Activated naive CD4-positive, alpha-beta T cell treated with anti-CD3 and anti-CD28 coated beads, Interleukin-2, amount 50 U/mL, for 72 hours (primary cell): ENCODE data around the gene DBN1. TPM values are rescaled to one million over a fixed set of nuclear protein-coding genes. Genes with fewer than 3 reads are reported as not detected.

ENCODE experiments used
- ATAC-seq, 2 donors: fragments of 150-1000 bp; cut with Tn5 transposase; 2 replicates each; pipeline ENCODE4 v1.10.0; 2021; ENCODE audit warnings: mild to moderate bottlenecking in 2 of 2, moderate library complexity in 2 of 2
- DNase-seq, 2 donors: peaks; one replicate each; pipeline ENCODE4 v3.0.0; 2021 to 2022; ENCODE audit warnings: low spot score in 2 of 2
- H3K27ac Mint-ChIP-seq, 2 donors: one replicate each; pipeline ENCODE4 v1.8.0; 2022; ENCODE audit warnings: mild to moderate bottlenecking in 2 of 2, mixed read lengths in 2 of 2
- H3K36me3 Mint-ChIP-seq, 2 donors: one replicate each; pipeline ENCODE4 v1.8.0; 2022; ENCODE audit warnings: mixed read lengths in 2 of 2
- H3K9me3 Mint-ChIP-seq, 2 donors: one replicate each; pipeline ENCODE4 v1.8.0; 2022; ENCODE audit warnings: mixed read lengths in 2 of 2
- total RNA-seq, 2 donors: library from RNA; stranded (reverse); gene quantifications; one replicate each; pipeline ENCODE4 v1.2.3, GENCODE V29; 2022

DBN1 gene
- total RNA-seq, 2 donors from 2014 or later, result 5.5 to 20.2 TPM

GRCh38 chr5:177508837-177509236, 35.4 kb upstream of the DBN1 start:
- no peaks in the 10 kb centered on the region for H3K9me3 Mint-ChIP-seq
- peaks cover 5 to 16% of the 10 kb centered on the region in 2 donors for H3K36me3 Mint-ChIP-seq
- ATAC-seq (no peak), DNase-seq (no peak)
- peak overlapping the region; percentile 60 to 75 for H3K27ac Mint-ChIP-seq

- H3K27ac Mint-ChIP-seq, result no peak overlapping the region
- no peaks in the 10 kb centered on the region for H3K9me3 Mint-ChIP-seq
- no peak for DNase-seq
- no peak for ATAC-seq
- H3K36me3 Mint-ChIP-seq, result peaks cover 5 to 13% of the 10 kb centered on the region in 2 donors
These were observed 34.8 kb upstream of the DBN1 start for GRCh38 chr5:177508221-177508611.

- H3K9me3 Mint-ChIP-seq, result no peaks in the 10 kb centered on the region
- H3K27ac Mint-ChIP-seq, result no peak overlapping the region
- H3K36me3 Mint-ChIP-seq, result peaks cover 0 to 8% of the 10 kb centered on the region in 2 donors
- ATAC-seq (no peak), DNase-seq (no peak)
These were observed 34.3 kb upstream of the DBN1 start for GRCh38 chr5:177507596-177508220.

GRCh38 chr5:177507165-177507564, 33.7 kb upstream of the DBN1 start:
- peaks cover 0 to 7% of the 10 kb centered on the region in 2 donors for H3K36me3 Mint-ChIP-seq
- H3K27ac Mint-ChIP-seq, result peak overlapping the region in 1 of 2 donors; percentile 88
- ATAC-seq (no peak), DNase-seq (no peak)
- H3K9me3 Mint-ChIP-seq, result no peaks in the 10 kb centered on the region

GRCh38 chr5:177505075-177505474, 31.6 kb upstream of the DBN1 start:
- no peaks in the 10 kb centered on the region for H3K9me3 Mint-ChIP-seq
- no peak for ATAC-seq
- no peak for DNase-seq
- no peaks in the 10 kb centered on the region for H3K36me3 Mint-ChIP-seq
- H3K27ac Mint-ChIP-seq, result no peak overlapping the region

GRCh38 chr5:177504086-177505056, 30.9 kb upstream of the DBN1 start:
- no peak for DNase-seq
- no peaks in the 10 kb centered on the region for H3K9me3 Mint-ChIP-seq
- ATAC-seq, result no peak
- H3K27ac Mint-ChIP-seq, result no peak overlapping the region
- no peaks in the 10 kb centered on the region for H3K36me3 Mint-ChIP-seq

- no peaks in the 10 kb centered on the region for H3K36me3 Mint-ChIP-seq
- ATAC-seq, result no peak
- no peaks in the 10 kb centered on the region for H3K9me3 Mint-ChIP-seq
- H3K27ac Mint-ChIP-seq, result no peak overlapping the region
- DNase-seq, result no peak
These were observed 30.1 kb upstream of the DBN1 start for GRCh38 chr5:177503351-177504085.

- no peaks in the 10 kb centered on the region for H3K9me3 Mint-ChIP-seq
These were observed 29.5 kb upstream of the DBN1 start for GRCh38 chr5:177502886-177503285.

GRCh38 chr5:177501874-177502678, 28.6 kb upstream of the DBN1 start:
- Mint-ChIP-seq H3K9me3 (no peaks in the 10 kb centered on the region), H3K36me3 (no peaks in the 10 kb centered on the region), H3K27ac (no peak overlapping the region)
- no peak for DNase-seq
- no peak for ATAC-seq

More at GRCh38 chr5:177502886-177503285, 29.5 kb upstream of the DBN1 start:
- H3K27ac Mint-ChIP-seq, result no peak overlapping the region
- ATAC-seq (no peak), DNase-seq (no peak)
- H3K36me3 Mint-ChIP-seq, result no peaks in the 10 kb centered on the region

GRCh38 chr5:177500685-177501522, 27.5 kb upstream of the DBN1 start:
- Mint-ChIP-seq H3K9me3 (no peaks in the 10 kb centered on the region), H3K36me3 (no peaks in the 10 kb centered on the region), H3K27ac (no peak overlapping the region)
- DNase-seq, result peak; percentile 77 to 92
- peak; percentile 27 to 34 for ATAC-seq

GRCh38 chr5:177499842-177500241, 26.4 kb upstream of the DBN1 start:
- no peaks in the 10 kb centered on the region for H3K36me3 Mint-ChIP-seq
- no peak overlapping the region for H3K27ac Mint-ChIP-seq
- no peaks in the 10 kb centered on the region for H3K9me3 Mint-ChIP-seq
- no peak for ATAC-seq
- DNase-seq, result no peak

- DNase-seq, result peak in 1 of 2 donors; percentile 67
- Mint-ChIP-seq H3K27ac (peak overlapping the region; percentile 67 to 70), H3K36me3 (no peaks in the 10 kb centered on the region), H3K9me3 (no peaks in the 10 kb centered on the region)
- ATAC-seq, result peak; percentile 7 to 24
These were observed 24.8 kb upstream of the DBN1 start for GRCh38 chr5:177498013-177498787.

- Mint-ChIP-seq H3K27ac (peak within 1 kb of the TSS; percentile 67 to 70), H3K36me3 (no peaks in the 10 kb centered on the region), H3K9me3 (no peaks in the 10 kb centered on the region)
- peak; percentile 81 to 91 for ATAC-seq
- peak; percentile 96 to 98 for DNase-seq
These were observed 24.0 kb upstream of the DBN1 start, which contains the start of gene PDLIM7 for GRCh38 chr5:177497292-177498012. Gene PDLIM7 (minus strand): TSS chr5:177497604. CDS start chr5:177496512, 1,092 bp downstream.

- Mint-ChIP-seq H3K36me3 (no peaks in the 10 kb centered on the region), H3K9me3 (no peaks in the 10 kb centered on the region), H3K27ac (no peak overlapping the region)
- DNase-seq (no peak), ATAC-seq (peak in 1 of 2 donors; percentile 8)
These were observed 23.4 kb upstream of the DBN1 start for GRCh38 chr5:177496727-177497291.
